HepG2 (cell line): ENCODE results near the gene RHBDL1. TPM values are rescaled to one million over a fixed set of nuclear protein-coding genes. Genes with fewer than 3 reads are reported as not detected.

Source experiments
- DPF2 ChIP-seq: sonication (generic); formaldehyde crosslinking; IDR thresholded peaks from 2 replicates; pipeline ENCODE4 v1.4.0; 2020; ENCODE audit warnings: mild to moderate bottlenecking, low read depth, missing genetic modification reagents, borderline replicate concordance
- FOXA3 ChIP-seq: IDR thresholded peaks from 2 replicates; pipeline ENCODE4 v1.6.1; 2016; ENCODE audit warnings: missing genetic modification reagents, missing compliant biosample characterization
- KMT2B ChIP-seq: IDR thresholded peaks from 2 replicates; pipeline ENCODE4 v1.6.1; 2016; ENCODE audit warnings: missing genetic modification reagents, missing compliant biosample characterization
- MLXIP ChIP-seq: sonication (generic); formaldehyde crosslinking; IDR thresholded peaks from 2 replicates; pipeline ENCODE4 v1.9.0; 2021; ENCODE audit warnings: missing genetic modification reagents, borderline replicate concordance
- MXD3 ChIP-seq: IDR thresholded peaks from 2 replicates; pipeline ENCODE4 v1.6.1; 2016; ENCODE audit warnings: mild to moderate bottlenecking, missing biosample characterization, missing genetic modification reagents
- MXD4 ChIP-seq: IDR thresholded peaks from 2 replicates; pipeline ENCODE4 v1.6.1; 2016; ENCODE audit warnings: mild to moderate bottlenecking, missing biosample characterization, missing genetic modification reagents
- NFRKB ChIP-seq: fragments of 450-650 bp; IDR thresholded peaks from 2 replicates; pipeline ENCODE4 v1.6.1; 2017
- SOX13 ChIP-seq, 3 experiments: fragments of 450-650 bp in 1 of 3; sonication (generic) in 1 of 3; formaldehyde crosslinking in 1 of 3; IDR thresholded peaks in 2 of 3; conservative IDR thresholded peaks in 1 of 3; 2 replicates each; pipeline versions ENCODE4 v1.5.0 to v1.6.1; 2016 to 2020; ENCODE audit warnings: antibody characterized with exemption in 1 of 3, mild to moderate bottlenecking in 1 of 3, missing compliant biosample characterization in 1 of 3, missing genetic modification reagents in 1 of 3, moderate library complexity in 1 of 3
- SOX5 ChIP-seq: IDR thresholded peaks from 2 replicates; pipeline ENCODE4 v1.6.1; 2016; ENCODE audit warnings: borderline replicate concordance
- STAT6 ChIP-seq: sonication (generic); formaldehyde crosslinking; IDR thresholded peaks from 2 replicates; pipeline ENCODE4 v1.4.0; 2020; ENCODE audit warnings: missing genetic modification reagents, mild to moderate bottlenecking, borderline replicate concordance
- THYN1 ChIP-seq: sonication (generic); formaldehyde crosslinking; IDR thresholded peaks from 2 replicates; pipeline ENCODE4 v1.8.1; 2023; ENCODE audit warnings: low read depth, mild to moderate bottlenecking, moderate library complexity, missing genetic modification reagents, borderline replicate concordance
- YEATS4 ChIP-seq: sonication (generic); formaldehyde crosslinking; IDR thresholded peaks from 2 replicates; pipeline ENCODE4 v1.4.0; 2020; ENCODE audit warnings: missing genetic modification reagents, borderline replicate concordance
- ZBTB25 ChIP-seq: IDR thresholded peaks from 2 replicates; pipeline ENCODE4 v1.6.1; 2018; ENCODE audit warnings: missing genetic modification reagents
- ZNF251 ChIP-seq: sonication (generic); formaldehyde crosslinking; IDR thresholded peaks from 2 replicates; pipeline ENCODE4 v1.9.0; 2021; ENCODE audit warnings: mild to moderate bottlenecking, missing genetic modification reagents
- ZNF501 ChIP-seq: sonication (generic); formaldehyde crosslinking; IDR thresholded peaks from 2 replicates; pipeline ENCODE4 v1.5.1; 2020; ENCODE audit warnings: mild to moderate bottlenecking, moderate library complexity, missing genetic modification reagents
- ZNF549 ChIP-seq: sonication (generic); formaldehyde crosslinking; IDR thresholded peaks from 2 replicates; pipeline ENCODE4 v1.5.0; 2020; ENCODE audit warnings: missing genetic modification reagents
- ZNF674 ChIP-seq: sonication (generic); formaldehyde crosslinking; IDR thresholded peaks from 2 replicates; pipeline ENCODE4 v1.5.0; 2020; ENCODE audit warnings: low read depth, mild to moderate bottlenecking, missing genetic modification reagents
- ZUFSP ChIP-seq: sonication (generic); formaldehyde crosslinking; IDR thresholded peaks from 2 replicates; pipeline ENCODE4 v1.9.0; 2021; ENCODE audit warnings: missing genetic modification reagents, mild to moderate bottlenecking, borderline replicate concordance
- ZZZ3 ChIP-seq: sonication (generic); formaldehyde crosslinking; IDR thresholded peaks from 2 replicates; pipeline ENCODE4 v1.4.0; 2020; ENCODE audit warnings: missing genetic modification reagents, mild to moderate bottlenecking, borderline replicate concordance
- polyA plus RNA-seq, 8 experiments: library from polyadenylated mRNA; depleted of rRNA in 3 of 8; stranded (reverse) in 7 of 8; unstranded in 1 of 8; fragments of >200 nt; fragmentation: Illumina TruSeq in 4 of 8; extraction: Trizol in 4 of 8; gene quantifications; 2 replicates each; pipeline versions ENCODE4 v1.2.1 to v1.2.3, GENCODE V29; 2011 to 2016; ENCODE audit warnings: low read depth in 4 of 8, missing spikeins in 1 of 8, mixed read lengths in 1 of 8; ENCODE audit not compliant: insufficient read depth in 1 of 8
- total RNA-seq, 5 experiments: library from RNA; depleted of rRNA; stranded (reverse); fragments of >200 nt; fragmentation: Illumina TruSeq; extraction: Trizol; gene quantifications; 2 replicates each; pipeline ENCODE4 v1.2.3, GENCODE V29; 2016; ENCODE audit warnings: low read depth in 1 of 5

RHBDL1 gene
- total and polyA plus RNA-seq, 2 of the 13 experiments (the other 11 are each of a cell fraction or from before 2014, with no cell fraction given) = 1.8 to 3.8 TPM

GRCh38 chr16:630249-630814 is 45.1 kb upstream of the RHBDL1 start (continued):
- TF ChIP-seq ZUFSP (CRISPR knock-in tag) (no peak), ZNF501 (no peak), SOX5 (CRISPR knock-in tag) (no peak), THYN1 (no peak), MXD4 (CRISPR knock-in tag) (no peak), DPF2 (0 out of 2 replicates have a peak, but pooled peaks have one; percentile 29), KMT2B (CRISPR knock-in tag) (no peak), MXD3 (CRISPR knock-in tag) (peak; percentile 46; the same call in 1 of the 2 replicates), FOXA3 (CRISPR knock-in tag) (no peak), ZNF251 (CRISPR knock-in tag) (no peak), SOX13 (IDR thresholded peaks at IDR 0.05) (no peak), SOX13 (CRISPR knock-in tag; conservative IDR thresholded peaks at IDR 0.05 in 1 of 2, IDR thresholded peaks at IDR 0.05 in 1 of 2) (peak in 1 of 2 experiments; percentile 38; a peak in 2 of 4 replicates), ZNF549 (CRISPR knock-in tag) (0 out of 2 replicates have a peak, but pooled peaks have one; percentile 38), YEATS4 (CRISPR knock-in tag) (peak; percentile 76; the same call in 1 of the 2 replicates), ZZZ3 (CRISPR knock-in tag) (0 out of 2 replicates have a peak, but pooled peaks have one; percentile 65), MLXIP (0 out of 2 replicates have a peak, but pooled peaks have one; percentile 63), ZNF674 (CRISPR knock-in tag) (no peak), ZBTB25 (CRISPR knock-in tag) (no peak), NFRKB (no peak), STAT6 (CRISPR knock-in tag) (no peak)
